OCI-LY7 (cell line): ENCODE measurements around the gene ARHGEF26. TPM values are rescaled to one million over a fixed set of nuclear protein-coding genes. Genes with fewer than 3 reads are reported as not detected.

Experiments
- BruUV-seq: library from RNA; stranded (reverse); fragments of 400-500 nt; replicated peaks from 2 replicates; lab custom pipeline; 2021; lab: Mats Ljungman, UMichigan
- CTCF ChIA-PET: fragments of 300-600 bp; sonication (Branson Sonifier 250); formaldehyde crosslinking; loops from one replicate; lab custom pipeline; 2022; ENCODE audit warnings: antibody characterized with exemption; ENCODE audit not compliant: unreplicated experiment; lab: Charles Lee
- POLR2A ChIA-PET: fragments of 300-600 bp; sonication (Branson Sonifier 250); formaldehyde crosslinking; loops from one replicate; lab custom pipeline; 2022; ENCODE audit warnings: antibody characterized with exemption; lab: Charles Lee
- DNase-seq: peaks from one replicate; pipeline ENCODE4 v3.0.0-alpha.2; 2015; ENCODE audit warnings: low spot score
- H2AFZ ChIP-seq: fragments of 200-600 bp; sonication (generic), shearing (Covaris generic); 2 replicates; pipeline ENCODE4 v1.6.1; 2014; ENCODE audit warnings: mild to moderate bottlenecking, antibody characterized with exemption, low read length, moderate library complexity
- H3K27ac ChIP-seq: fragments of 200-600 bp; sonication (generic); 2 replicates; pipeline ENCODE4 v1.5.1; 2014; ENCODE audit warnings: mixed run types, low read depth, mild to moderate bottlenecking, moderate library complexity, low read length, inconsistent platforms; ENCODE audit not compliant: poor library complexity, severe bottlenecking
- H3K36me3 ChIP-seq: fragments of 200-600 bp; sonication (generic); 2 replicates; pipeline ENCODE4 v1.6.1; 2014; ENCODE audit warnings: mild to moderate bottlenecking, antibody characterized with exemption, low read length, moderate library complexity, mixed read lengths; ENCODE audit not compliant: insufficient read depth
- H3K4me1 ChIP-seq: fragments of 200-600 bp; sonication (generic); 2 replicates; pipeline ENCODE4 v1.5.1; 2014; ENCODE audit warnings: mild to moderate bottlenecking, low read length; ENCODE audit not compliant: insufficient read depth, poor library complexity, severe bottlenecking
- H3K4me2 ChIP-seq: fragments of 200-600 bp; sonication (generic); 2 replicates; pipeline ENCODE4 v1.6.1; 2014; ENCODE audit warnings: mild to moderate bottlenecking, low read length
- H3K4me3 ChIP-seq: fragments of 200-600 bp; sonication (generic); 2 replicates; pipeline ENCODE4 v1.5.1; 2014; ENCODE audit warnings: mild to moderate bottlenecking, low read depth, low read length; ENCODE audit not compliant: poor library complexity, severe bottlenecking
- H3K79me2 ChIP-seq: fragments of 200-600 bp; sonication (generic); 2 replicates; pipeline ENCODE4 v1.6.1; 2016; ENCODE audit warnings: low read depth, mild to moderate bottlenecking, low read length, moderate library complexity, mixed read lengths; ENCODE audit not compliant: insufficient read depth
- H3K9me2 ChIP-seq: fragments of 200-600 bp; sonication (generic); 2 replicates; pipeline ENCODE4 v1.6.1; 2016; ENCODE audit warnings: mild to moderate bottlenecking, low read length, mixed read lengths; ENCODE audit not compliant: insufficient read depth
- H3K9me3 ChIP-seq: fragments of 200-600 bp; sonication (generic); 2 replicates; pipeline ENCODE4 v1.6.1; 2014; ENCODE audit warnings: mild to moderate bottlenecking, mixed run types, low read length, mixed read lengths
- H4K20me1 ChIP-seq: fragments of 200-600 bp; sonication (generic); 2 replicates; pipeline ENCODE4 v1.6.1; 2014; ENCODE audit warnings: mild to moderate bottlenecking, antibody characterized with exemption, low read length, moderate library complexity, mixed read lengths; ENCODE audit not compliant: insufficient read depth
- EZH2phosphoT487 ChIP-seq: fragments of 200-600 bp; sonication (generic); IDR thresholded peaks from 2 replicates; pipeline ENCODE4 v1.6.1; 2018; ENCODE audit warnings: low read depth, borderline replicate concordance, mild to moderate bottlenecking, mixed run types, antibody characterized with exemption, low read length, moderate library complexity, mixed read lengths
- intact Hi-C: fragments of 100-400 bp; cut with micrococcal nuclease; formaldehyde crosslinking; loops from one replicate; pipeline ENCODE4 v1.10.0; 2022; ENCODE audit not compliant: unreplicated experiment
- total RNA-seq, 2 experiments: library from RNA; depleted of rRNA in 1 of 2; stranded (reverse); fragments of >200 nt in 1 of 2; shearing (Covaris generic) in 1 of 2; gene quantifications; 2 replicates each; pipeline ENCODE4 v1.2.3, GENCODE V29; 2014 to 2022
- TF ChIP-seq, protein P1 (sequence below): fragments of 200-600 bp; sonication (generic); conservative IDR thresholded peaks from 2 replicates; pipeline ENCODE4 v1.5.1; 2014; ENCODE audit warnings: mild to moderate bottlenecking, antibody characterized with exemption, low read length, moderate library complexity, mixed read lengths

The ARHGEF26 gene
- total RNA-seq, 2 experiments from 2014 or later, result 0.11 to 0.35 TPM

DNA sequence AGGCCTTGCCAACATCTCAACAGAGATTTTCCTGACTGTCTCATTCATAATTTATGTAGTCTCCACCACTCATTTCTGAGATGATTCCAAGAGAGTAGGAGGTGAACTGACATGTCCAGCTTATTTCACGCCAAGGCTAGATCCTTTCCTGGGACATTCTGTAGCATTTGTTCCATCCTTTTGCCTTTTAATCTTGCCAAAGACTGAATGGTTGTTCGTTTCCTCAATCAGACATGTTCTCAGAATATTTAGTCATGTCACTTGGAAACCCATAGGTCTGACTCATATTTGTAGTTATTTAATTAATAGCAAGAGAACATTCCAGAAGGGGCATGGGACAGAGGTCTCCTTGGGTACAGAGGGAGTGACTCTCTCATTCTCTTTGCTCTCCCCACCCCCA lies 122.2 kb downstream of the ARHGEF26 start:
- Histone ChIP-seq H4K20me1 (no peaks in the 10 kb centered on the region), H3K4me1 (no peaks in the 10 kb centered on the region), H3K9me2 (no peaks in the 10 kb centered on the region), H3K36me3 (no peaks in the 10 kb centered on the region), H3K4me3 (no peak overlapping the region), H3K79me2 (no peaks in the 10 kb centered on the region), H3K27ac (no peak overlapping the region), H2AFZ (no peak overlapping the region), H3K9me3 (no peaks in the 10 kb centered on the region), H3K4me2 (no peak overlapping the region)
- ChIA-PET POLR2A (no interaction called here), CTCF (no interaction called here)
- intact Hi-C loops, result no loop called here
- BruUV-seq, result no TSS peak
- DNase-seq, result no peak
- TF ChIP-seq EZH2phosphoT487, result no peak
- TF ChIP-seq, protein P1, sequence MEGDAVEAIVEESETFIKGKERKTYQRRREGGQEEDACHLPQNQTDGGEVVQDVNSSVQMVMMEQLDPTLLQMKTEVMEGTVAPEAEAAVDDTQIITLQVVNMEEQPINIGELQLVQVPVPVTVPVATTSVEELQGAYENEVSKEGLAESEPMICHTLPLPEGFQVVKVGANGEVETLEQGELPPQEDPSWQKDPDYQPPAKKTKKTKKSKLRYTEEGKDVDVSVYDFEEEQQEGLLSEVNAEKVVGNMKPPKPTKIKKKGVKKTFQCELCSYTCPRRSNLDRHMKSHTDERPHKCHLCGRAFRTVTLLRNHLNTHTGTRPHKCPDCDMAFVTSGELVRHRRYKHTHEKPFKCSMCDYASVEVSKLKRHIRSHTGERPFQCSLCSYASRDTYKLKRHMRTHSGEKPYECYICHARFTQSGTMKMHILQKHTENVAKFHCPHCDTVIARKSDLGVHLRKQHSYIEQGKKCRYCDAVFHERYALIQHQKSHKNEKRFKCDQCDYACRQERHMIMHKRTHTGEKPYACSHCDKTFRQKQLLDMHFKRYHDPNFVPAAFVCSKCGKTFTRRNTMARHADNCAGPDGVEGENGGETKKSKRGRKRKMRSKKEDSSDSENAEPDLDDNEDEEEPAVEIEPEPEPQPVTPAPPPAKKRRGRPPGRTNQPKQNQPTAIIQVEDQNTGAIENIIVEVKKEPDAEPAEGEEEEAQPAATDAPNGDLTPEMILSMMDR, result no peak

DNA sequence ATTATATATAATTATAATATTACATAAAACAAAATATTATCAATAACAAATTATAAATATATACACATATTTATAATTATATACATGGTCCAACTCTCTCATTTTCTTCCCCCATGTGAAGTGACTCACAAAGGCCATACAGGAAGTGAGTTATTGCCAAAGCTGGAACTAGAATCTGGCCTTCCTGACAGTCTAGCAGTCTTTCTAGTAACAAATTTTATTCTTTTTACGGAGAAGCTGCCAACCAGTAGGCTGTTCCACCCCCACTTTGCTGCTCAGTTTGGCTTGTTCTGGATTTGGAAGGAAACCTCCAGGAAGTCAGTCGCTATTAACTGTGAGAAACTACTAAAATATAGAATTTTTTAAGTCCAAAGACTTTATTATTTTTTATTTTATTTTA lies 123.5 kb downstream of the ARHGEF26 start:
- DNase-seq, result no peak
- intact Hi-C loops, result no loop called here
- Histone ChIP-seq H3K9me2 (no peaks in the 10 kb centered on the region), H3K36me3 (no peaks in the 10 kb centered on the region), H3K4me1 (no peaks in the 10 kb centered on the region), H3K27ac (no peak overlapping the region), H3K79me2 (no peaks in the 10 kb centered on the region), H3K4me2 (no peak overlapping the region), H4K20me1 (no peaks in the 10 kb centered on the region), H3K4me3 (no peak overlapping the region), H3K9me3 (no peaks in the 10 kb centered on the region), H2AFZ (no peak overlapping the region)
- ChIA-PET CTCF (no interaction called here), POLR2A (no interaction called here)
- BruUV-seq, result no TSS peak
- TF ChIP-seq EZH2phosphoT487, result no peak
- TF ChIP-seq, protein P1, result no peak

DNA sequence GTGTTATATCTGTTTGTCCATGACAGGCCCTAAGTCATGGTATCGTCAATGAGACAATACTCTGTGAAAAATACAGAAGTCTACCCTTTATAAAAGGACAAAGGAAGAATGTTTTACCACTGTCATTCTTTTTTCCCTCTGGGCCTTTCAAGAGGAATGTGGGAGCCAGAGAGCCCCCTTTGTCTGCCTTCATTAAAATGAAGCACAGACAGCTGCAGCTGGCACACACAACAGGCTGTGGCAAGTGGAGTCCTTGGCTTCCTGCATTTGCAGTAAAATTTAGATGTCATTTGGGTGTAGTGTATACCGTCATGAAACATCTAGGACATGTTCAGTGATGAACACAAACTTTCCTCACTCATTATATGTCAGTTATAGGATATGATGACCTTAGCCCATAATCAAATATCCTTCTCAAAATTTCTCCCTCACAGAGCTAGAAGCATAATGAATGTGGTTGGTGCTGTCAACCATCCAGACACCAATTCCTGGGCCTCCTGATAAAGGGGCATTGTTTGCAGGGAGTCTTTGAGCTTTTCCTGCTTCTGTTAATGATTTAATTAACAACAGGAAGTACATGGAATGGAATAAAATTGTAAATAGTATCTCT lies 126.7 kb downstream of the ARHGEF26 start:
- ChIA-PET CTCF (no interaction called here), POLR2A (interaction anchor here (0.6 to 0.8 kb wide), 2 partner anchors 33 to 99 kb away, joined by 3 read pairs; no protein-coding TSS in a partner anchor)
- BruUV-seq, result no TSS peak
- Histone ChIP-seq H3K9me2 (no peaks in the 10 kb centered on the region), H3K79me2 (no peaks in the 10 kb centered on the region), H3K4me3 (no peak overlapping the region), H2AFZ (no peak overlapping the region), H3K9me3 (no peaks in the 10 kb centered on the region), H3K4me2 (no peak overlapping the region), H3K4me1 (no peaks in the 10 kb centered on the region), H3K36me3 (no peaks in the 10 kb centered on the region), H4K20me1 (no peaks in the 10 kb centered on the region), H3K27ac (no peak overlapping the region)
- DNase-seq, result no peak
- intact Hi-C loops, result no loop called here
- TF ChIP-seq EZH2phosphoT487, result no peak
- TF ChIP-seq, protein P1, result no peak
